NCI-H1436 treated with DMSO at 0.1 percent for 48 hours (cell line): Measurements from ENCODE around the gene BSN.
"Not testable (repeated sequence)": the region's sequence is repeated elsewhere in the genome, so short reads cannot be mapped to it uniquely, and the experiment has no call there.

Source experiments
- DNase-seq: peaks from one replicate; lab custom pipeline; 2025; lab: John Stamatoyannopoulos, UW

BSN gene

DNA sequence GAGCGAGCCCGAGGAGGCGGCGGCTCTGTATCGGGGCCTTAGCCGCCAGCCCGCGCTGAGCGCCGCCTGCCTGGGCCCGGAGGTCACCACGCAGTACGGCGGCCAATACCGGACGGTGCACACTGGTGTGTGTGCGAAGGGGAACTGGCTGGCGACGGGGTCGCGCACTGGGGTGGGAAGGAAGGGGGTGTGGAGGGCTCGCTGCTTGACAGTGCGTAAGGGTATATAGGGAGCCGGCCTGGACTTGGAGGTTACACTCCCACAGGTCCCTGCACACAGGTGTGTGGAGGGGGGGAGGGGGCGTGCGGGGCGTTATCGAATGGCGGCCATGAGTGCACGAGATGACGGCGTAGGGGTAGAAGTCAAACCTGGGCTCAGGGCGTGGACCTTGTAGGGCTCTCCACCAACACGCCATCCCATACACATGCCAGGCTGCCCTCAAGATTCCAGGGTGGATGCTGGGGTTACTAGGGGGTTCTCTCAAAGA is 120.3 kb downstream of the BSN start:
- DNase-seq = no peak

DNA sequence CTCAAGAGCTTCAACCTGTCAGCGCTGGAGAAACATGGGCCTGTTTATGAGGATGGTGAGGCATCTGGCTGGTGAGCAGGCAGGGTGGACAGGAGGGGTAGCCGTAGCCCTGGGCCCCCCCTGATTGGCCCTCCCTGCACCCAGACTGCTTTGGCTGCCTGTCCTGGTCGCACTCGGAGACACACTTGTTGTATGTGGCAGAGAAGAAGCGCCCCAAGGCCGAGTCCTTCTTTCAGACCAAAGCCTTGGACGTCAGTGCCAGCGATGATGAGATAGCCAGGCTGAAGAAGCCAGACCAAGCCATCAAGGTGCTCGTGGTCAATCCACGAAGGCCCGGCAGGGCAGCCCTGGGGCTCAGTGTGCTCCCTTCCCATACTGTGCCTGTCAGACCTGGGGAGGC is 121.6 kb downstream of the BSN start:
- DNase-seq = no peak

DNA sequence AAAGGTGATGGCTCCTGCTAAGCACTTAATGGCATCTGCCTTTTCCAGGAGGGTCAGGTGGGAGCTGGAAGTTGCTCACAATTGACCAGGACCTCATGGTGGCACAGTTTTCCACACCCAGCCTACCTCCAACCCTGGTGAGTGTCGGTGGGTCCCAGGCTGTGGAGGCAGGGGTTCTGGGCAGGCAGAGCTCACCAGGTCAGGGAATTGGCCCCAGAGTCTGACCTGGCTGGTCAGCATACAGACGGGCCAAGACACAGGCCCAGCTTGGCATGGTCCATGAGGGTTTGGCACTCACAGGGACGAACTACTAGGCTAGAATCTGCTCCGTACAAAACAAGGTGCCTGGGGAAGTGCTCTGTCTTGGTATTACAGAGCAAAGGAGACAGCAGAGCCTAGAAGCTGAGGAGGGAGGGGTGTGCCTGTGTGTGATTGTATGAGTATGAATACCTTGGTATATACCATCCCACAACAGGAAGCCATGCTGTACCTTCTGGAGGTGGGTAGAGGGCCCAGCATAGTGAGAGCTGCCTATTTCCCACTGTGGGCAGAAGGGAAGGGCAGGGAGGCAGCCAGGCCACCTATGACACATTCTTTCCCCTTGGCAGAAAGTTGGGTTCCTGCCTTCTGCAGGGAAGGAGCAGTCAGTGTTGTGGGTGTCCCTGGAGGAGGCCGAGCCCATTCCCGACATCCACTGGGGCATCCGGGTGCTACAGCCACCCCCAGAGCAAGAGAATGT is 126.4 kb downstream of the BSN start:
- DNase-seq = no peak

DNA sequence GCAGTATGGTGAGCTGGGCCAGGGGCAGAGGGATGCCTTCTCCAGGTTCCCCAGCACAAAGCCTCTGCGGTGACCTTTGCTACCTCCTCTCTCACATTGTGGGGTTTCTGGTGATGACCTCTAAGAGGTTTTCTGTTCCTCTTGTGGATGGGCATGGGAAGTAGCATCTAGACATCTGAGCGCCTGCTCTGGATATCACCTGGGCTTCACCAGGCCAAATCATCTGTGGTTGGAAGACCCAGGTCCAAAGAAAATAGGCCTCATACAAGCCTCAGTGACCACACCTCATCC is 126.9 kb downstream of the BSN start:
- DNase-seq = no peak

DNA sequence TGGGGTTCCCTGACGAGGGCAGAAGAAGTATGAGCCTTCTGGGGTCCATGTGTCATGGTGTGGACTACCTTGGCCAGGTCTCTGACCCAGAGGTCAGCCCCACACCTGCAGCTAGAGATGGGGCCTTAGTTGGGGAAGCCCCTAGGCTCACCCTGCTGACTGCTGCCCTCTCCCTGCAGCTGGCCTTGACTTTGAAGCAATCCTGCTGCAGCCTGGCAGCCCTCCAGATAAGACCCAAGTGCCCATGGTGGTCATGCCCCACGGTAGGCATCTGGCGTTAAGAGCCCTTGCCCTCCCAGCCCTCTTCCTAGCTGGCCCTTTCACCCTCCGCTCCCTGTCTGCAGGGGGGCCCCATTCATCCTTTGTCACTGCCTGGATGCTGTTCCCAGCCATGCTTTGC is 127.3 kb downstream of the BSN start:
- no peak for DNase-seq

DNA sequence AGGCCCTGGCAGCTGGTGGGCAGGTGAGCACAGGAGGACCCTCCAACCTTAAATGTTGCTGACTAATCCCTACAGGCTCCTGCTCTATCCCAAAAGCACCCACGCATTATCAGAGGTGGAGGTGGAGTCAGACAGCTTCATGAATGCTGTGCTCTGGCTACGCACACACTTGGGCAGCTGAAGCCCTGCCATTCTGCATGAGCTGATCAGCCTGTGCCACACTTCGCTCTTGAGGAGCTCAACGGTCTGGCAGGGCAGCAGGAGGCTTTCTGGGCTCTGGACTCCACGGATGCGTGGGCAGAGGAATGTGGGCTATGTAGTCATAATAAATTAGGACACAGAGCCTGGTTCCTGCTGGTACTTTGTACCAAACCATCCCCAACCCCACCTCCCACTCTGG is 128.9 kb downstream of the BSN start:
- no peak for DNase-seq

DNA sequence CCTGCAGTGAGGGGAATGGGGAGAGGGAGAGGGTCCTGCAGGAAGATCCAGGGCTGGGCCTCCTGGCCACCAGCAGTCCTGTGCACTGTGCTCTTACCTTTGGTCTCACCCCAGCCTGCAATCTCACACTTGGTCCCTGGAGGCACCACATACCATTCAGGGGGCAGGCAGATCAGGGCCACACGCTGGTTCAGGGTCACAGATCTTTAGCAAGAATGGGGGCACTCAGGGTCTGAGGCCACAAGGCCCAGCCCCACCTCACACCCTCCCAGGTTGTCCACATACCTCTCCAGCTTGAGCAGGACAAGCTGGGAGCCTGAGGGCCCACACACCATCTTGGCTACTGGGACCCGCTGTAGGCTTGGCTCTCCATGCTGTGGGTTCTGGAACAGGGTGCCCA is 130.2 kb downstream of the BSN start:
- not testable (repeated sequence) for DNase-seq

DNA sequence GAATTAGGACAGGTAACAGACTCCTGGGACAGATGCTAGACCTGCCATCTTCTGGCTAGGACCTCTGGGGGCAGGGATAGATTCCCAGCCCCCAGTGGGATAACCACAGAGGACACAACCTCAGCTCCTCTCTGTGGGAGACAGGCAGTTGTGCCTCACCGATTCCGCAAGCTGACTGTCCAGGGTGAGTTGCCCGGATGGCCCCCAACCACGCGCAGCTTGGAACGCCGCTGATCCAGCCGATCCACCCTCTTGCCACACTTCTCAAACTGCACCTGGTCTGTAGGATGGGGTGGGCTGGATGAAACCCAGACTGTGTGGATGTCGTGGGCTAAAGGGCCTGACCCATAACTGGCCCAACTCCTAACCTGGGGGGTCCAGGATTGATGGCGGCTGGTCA is 130.8 kb downstream of the BSN start:
- not testable (repeated sequence) for DNase-seq

DNA sequence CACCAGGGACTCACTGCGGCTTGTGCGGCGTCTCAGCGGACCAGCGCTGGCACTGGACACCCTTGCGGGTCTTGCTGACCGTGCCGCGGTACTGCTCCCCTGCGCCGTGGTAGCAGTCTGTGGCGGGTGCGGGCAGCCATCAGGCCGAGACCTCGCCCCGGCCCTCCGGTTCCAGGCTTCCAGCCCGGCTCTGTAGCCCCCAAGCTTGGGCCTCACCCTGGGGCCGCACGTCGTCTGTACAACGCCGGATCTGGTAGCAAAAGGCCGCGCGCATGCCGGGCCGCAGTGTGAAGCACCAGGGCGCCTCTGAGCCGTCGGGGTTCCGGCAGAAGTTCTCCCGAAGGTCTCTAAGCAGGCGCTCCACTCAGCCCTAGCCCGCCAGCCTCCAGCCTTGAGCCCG is 131.6 kb downstream of the BSN start:
- not testable (repeated sequence) for DNase-seq

DNA sequence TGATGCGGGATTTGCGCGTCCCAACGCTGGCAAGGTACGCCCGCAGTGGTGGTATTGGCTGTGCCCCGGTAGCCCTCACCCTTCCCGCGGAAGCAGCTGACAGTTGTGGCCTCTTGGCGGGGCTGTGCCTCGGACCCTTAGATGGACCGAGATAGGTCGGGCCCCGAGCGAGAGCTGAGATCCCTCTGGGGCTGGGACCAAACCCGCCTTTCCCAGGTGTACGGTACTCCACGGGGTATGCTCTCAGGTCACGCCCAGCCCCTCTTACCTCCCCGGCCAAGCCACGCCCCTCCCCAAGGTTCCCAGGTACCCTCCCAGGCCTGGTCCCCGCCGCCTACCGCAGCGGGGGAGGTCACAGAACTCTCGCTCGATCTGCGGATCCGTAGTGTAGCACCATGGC is 132.1 kb downstream of the BSN start:
- DNase-seq = not testable (repeated sequence)

DNA sequence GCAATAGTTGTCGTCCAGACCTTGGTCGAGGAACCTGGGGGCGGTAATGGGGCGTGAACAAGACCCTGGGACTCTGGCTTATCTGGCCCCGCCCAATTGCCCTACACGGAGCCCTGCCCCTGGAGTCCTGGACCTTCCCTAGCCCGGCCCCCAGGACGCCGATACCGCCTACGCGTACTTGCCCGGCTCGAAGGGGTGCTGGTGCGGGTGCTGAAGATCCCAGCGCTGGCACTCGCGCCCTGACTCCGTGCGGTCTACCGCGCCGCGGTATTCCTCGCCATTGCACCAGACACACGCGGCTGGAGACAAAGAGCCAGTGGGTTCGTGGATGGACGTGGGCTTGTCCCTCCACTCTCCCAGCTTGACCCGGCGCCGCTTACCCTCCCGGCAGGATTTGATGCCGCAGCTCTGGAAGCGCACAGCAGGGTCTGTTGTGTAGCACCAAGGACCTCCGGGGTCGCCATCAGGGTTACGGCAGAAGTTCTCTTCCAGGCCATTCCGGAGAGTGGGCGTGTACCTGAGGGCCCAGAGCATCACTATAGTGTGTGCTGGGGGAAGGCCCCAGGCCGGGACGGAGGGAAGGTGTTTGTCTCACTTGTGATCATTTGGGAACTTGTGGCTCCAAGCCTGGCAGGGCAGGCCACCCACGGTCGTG is 132.6 kb downstream of the BSN start:
- DNase-seq = not testable (repeated sequence)

DNA sequence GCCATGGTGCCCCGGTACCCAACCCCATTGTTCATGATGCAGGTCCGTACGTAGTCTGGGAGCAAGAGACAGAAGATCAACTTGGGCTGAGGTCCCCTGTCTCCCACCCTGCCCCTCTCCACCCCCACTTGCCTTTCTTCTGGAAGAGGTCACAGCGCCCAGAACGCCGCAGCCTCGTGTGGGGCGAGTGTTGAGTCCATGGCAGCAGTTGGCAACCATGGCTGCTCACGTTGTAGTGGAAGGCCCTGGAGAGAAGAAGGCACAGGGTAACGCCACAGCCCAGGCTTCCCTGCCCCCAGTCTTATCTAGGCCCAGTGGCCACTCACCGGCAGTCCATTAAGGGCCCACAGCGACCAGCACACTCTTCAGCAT is 133.1 kb downstream of the BSN start:
- DNase-seq = not testable (repeated sequence)

DNA sequence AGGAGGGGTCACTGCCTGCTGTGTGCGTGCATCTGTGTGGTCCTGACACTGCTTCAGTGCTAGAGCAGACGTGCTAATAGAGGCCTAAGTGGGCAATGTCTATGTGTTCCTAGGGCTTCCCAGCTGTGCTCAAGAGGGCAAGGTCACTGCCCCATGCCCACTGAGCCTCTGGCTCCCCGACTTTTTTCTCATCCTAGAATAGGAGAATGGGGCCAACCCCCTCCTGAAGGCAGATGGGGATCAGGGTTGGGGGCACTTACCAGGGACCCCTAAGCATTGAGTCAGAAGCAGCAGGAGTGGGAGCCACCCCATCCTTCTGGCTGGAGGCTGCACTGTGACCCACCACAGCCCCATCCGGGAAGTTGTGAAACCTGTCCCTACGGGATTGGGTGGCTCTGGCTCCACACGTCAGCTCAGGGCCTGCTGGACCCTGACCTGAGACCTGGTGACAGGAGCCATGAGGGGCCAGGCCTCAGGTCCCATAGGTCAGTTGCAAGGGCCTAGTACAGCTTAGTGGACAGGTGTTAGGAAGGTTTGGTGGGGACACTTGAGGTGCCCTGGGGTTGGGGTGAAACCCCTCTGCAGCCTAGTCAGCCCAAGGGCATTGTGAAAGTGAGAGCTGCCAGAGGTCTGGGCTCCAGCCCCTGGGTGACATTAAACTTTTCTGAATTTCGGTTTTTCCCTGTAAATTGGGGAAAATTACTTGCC is 134.2 kb downstream of the BSN start:
- DNase-seq = not testable (repeated sequence)

DNA sequence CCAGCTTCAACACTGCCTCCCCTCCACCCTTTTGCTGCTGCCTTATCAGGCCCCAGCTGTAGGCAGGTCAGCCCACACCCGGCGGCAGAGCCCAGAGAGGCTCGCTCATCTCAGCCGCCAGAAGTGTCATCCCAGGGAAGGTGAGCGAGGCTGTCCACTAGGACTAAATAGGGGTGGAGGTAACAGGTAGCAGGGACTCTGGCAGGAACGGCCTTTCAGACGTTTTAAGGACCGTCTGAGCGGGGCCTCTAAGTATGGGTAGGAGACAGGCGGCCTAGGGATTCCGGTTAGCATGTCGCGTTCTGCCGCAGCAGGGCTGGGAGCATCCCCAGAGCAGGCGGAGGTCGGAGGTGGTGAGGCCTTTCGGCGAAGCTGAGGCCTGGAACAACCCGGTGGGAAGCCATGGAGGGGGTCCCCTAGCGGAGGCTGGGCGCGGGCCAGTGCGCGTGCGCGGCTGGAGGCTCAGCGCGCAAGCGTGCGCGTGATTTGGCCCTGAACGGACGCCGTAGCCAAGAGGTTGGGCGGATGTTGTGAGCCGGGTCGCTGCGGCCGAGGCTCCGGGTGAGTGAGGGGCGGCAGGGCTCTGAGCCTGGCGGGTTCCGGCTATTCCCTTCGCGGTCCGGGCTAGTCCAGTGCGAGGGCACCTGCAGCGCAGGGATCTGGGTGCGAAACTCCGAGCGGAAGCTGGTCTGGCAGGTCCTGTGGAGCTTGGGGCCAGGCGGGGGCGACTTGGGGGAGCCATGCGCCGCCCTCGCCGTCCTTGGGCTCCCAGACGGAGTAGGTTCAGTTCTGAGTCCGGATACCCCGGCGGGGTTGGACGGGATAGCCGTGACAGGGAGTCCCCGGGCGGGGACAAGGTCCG is 135.0 kb downstream of the BSN start, which contains the start of the genes MST1 and RNF123:
Gene MST1 (minus strand): TSS at position 429 of the 862 bp plus-strand sequence. CDS start 783 bp downstream, outside the sequence.
Gene RNF123 (plus strand): TSS at position 512 of the 862 bp plus-strand sequence. CDS start 1,609 bp downstream, outside the sequence.
- no peak for DNase-seq

DNA sequence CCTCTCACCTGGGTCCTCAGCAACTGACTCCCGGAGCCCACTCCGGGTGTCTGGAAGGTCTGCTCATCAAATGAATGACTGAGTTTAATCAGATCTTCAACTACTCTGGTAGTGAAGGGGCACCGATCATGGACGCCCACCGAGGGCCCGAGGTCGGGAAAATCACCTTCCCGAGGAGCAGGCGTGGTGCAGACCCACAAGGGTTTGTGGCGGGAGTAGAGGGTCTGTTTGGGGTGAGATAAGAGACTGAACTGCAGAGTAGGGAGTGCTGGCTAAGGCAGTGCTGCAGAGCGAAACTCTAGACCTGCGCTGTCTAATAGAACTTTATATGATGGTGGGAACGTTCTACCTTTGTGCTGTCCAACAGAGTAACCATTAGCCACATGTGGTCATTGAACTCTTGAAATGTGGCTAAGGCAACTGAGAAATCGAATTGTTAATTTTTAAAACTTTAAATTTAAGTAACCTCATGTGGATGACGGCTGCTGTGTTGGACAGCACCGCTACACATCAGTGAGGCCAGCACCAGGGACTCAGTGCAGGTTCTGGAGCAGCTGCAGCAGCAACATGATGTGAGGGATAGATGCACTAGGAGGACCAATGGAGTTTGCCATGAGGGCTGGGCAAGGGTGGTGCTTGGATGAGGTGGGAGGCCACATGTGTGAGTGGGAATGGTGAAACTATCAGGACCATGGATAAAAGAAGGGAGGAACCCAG is 135.8 kb downstream of the BSN start:
- DNase-seq = not testable (repeated sequence)

DNA sequence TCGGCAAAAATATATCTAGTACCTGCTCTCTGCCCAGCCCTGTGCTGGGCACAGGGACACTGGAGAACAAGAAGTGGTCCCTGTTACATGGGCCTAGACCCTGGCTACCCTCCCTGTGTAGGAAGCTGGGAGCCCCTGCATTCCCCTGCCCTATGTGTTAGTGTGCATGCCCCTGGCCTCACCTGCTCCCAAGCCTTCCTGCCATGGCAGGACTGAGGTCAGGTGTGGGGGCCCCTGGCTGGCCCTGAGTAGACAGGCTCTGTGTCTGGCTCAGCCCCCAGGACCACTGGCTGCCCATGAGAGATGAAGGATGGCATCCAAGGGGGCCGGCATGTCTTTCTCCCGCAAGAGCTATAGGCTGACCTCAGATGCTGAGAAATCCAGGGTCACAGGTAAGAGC is 136.6 kb downstream of the BSN start:
- not testable (repeated sequence) for DNase-seq

DNA sequence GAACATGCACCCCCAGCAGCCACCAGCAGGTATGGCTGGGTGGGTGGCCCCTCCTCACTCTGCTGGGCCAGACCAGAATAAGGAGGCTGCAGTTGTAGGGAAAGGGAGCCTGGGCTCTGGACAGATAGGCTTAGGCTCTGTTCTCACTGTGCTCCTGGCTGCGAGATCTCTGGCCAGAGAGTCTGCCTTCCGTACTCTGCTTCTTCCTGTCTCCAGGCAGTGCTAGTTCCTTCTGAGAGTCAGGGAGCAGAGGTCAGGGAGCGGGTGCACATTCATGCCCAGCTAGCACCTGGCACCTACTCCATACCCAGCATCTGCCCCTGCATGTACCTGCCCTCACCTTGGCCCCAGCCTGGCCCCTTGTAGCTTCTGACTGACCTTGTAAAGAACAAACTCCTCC is 137.2 kb downstream of the BSN start:
- DNase-seq = not testable (repeated sequence)

DNA sequence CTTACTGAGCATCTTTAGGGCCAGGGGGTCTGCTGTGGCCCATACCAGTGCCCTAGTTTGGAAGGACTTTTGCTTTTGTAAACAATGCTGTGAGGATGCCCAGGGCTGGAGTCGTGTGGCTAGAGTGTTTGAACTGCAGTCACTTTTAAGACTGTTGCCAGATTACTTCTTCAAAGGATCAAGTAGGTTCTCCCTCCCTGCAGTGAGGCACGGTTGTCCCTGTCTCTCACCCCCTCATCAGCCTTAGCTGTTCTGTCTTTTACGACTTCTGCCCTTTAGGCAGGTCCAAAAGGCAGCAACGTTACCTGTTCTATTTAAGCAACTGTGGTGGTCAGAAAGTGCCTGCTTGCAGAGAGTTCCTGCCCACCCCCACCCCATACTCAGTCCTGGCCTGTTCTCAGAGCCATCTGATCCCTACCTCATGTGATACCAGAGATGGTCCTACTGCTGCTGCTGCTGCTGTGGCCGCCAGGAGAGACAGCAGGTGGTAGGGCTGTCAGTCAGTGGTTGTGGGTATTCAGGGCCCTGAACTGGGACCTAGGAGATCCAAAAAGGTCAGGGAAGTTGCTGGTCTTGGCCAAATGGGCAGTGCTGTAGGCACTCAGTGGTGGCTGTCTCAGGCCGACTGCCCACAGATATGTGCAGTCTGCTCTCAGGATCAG is 140.3 kb downstream of the BSN start:
- DNase-seq = not testable (repeated sequence)

DNA sequence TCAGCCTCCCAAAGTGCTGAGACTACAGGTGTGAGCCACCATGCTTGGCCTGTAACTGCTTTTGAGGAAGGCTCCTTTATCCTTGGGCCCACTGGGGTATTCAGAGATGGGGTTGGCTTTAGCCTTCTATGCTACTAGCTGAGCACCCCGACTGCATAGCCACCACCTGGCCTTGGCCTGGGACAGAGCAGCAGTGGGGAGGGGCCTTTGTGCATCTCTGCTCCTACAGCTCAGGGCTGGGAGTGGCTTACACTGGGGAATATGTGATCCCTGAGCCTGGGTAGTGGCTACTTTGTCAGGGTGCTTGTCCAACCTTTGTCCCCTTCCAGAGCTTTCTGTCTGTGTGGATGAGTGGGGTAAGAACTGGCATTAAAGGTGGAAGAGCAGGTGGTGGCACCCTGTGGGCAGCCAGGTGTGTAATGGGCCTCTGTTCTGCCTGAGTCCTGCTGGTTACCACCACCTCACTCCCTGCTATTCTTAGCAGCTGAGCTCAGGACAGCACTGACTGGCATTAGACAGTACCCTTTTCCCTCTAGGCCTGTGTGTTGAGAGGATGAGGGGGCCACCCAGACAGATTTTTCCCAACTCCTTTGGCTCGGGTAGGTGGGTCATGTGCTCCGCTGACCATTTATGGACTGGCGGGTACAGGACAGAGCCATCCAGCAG is 141.2 kb downstream of the BSN start:
- DNase-seq = not testable (repeated sequence)
